HCT116 (cell line): ENCODE measurements around the gene SEPTIN2. TPM values are rescaled to one million over a fixed set of nuclear protein-coding genes. Genes with fewer than 3 reads are reported as not detected.

Experiments used
- ATAC-seq: fragments of 200-7000 bp; cut with Tn5 transposase; 2 replicates; pipeline ENCODE4 v1.9.1; 2020; ENCODE audit warnings: mild to moderate bottlenecking, moderate library complexity
- BruUV-seq: library from RNA; stranded (reverse); fragments of 400-500 nt; replicated peaks from 2 replicates; lab custom pipeline; 2021; lab: Mats Ljungman, UMichigan
- CTCF ChIA-PET: fragments of 300-600 bp; sonication (Branson Sonifier 250); formaldehyde crosslinking; loops from one replicate; lab custom pipeline; 2021; ENCODE audit warnings: antibody characterized with exemption; lab: Charles Lee
- POLR2A ChIA-PET: fragments of 300-600, 350-600 bp; sonication (Branson Sonifier 250); formaldehyde crosslinking; loops from one replicate; lab custom pipeline; 2021; ENCODE audit warnings: antibody characterized with exemption; lab: Charles Lee
- RAD21 ChIA-PET, 2 experiments: fragments of 300-600 bp; sonication (Branson Sonifier 250); formaldehyde crosslinking; loops; one replicate each; lab custom pipeline; 2023; ENCODE audit warnings: low total read pairs in 2 of 2; ENCODE audit not compliant: uncharacterized antibody in 2 of 2, unreplicated experiment in 2 of 2, low non-redundant PET in 1 of 2; lab: Charles Lee
- DNase-seq: peaks from one replicate; pipeline ENCODE4 v3.0.0-alpha.2; 2010; ENCODE audit warnings: low read depth, low spot score
- H2AFZ ChIP-seq: fragments of 200-600 bp; shearing (Covaris generic), sonication (generic); 2 replicates; pipeline ENCODE4 v1.6.1; 2017; ENCODE audit warnings: low read depth, mixed run types, mixed read lengths, antibody characterized with exemption, low read length; ENCODE audit not compliant: poor library complexity, severe bottlenecking
- H3K27ac ChIP-seq: 2 replicates; pipeline ENCODE4 v1.5.1; 2012; ENCODE audit warnings: low read depth, low read length
- H3K27me3 ChIP-seq: fragments of 200-600 bp; sonication (generic); 2 replicates; pipeline ENCODE4 v1.6.1; 2016; ENCODE audit warnings: mixed run types, low read length, mixed read lengths; ENCODE audit not compliant: insufficient read depth
- H3K36me3 ChIP-seq, 2 experiments: fragments of 200-500 bp in 1 of 2; fragments of 200-600 bp in 1 of 2; sonication (Bioruptor generic) in 1 of 2; sonication (generic) in 1 of 2; 2 replicates each; pipeline versions ENCODE4 v1.5.1 to v1.6.1; 2014 to 2016; ENCODE audit warnings: low read length in 2 of 2, inconsistent platforms in 1 of 2, mixed read lengths in 1 of 2, mixed run types in 1 of 2; ENCODE audit not compliant: insufficient read depth in 2 of 2, control insufficient read depth in 1 of 2
- H3K4me1 ChIP-seq, 2 experiments: fragments of 200-600 bp in 1 of 2; sonication (generic) in 1 of 2; 2 replicates each; pipeline versions ENCODE4 v1.5.1 to v1.6.1; 2012 to 2017; ENCODE audit warnings: low read length in 2 of 2, inconsistent platforms in 1 of 2, mild to moderate bottlenecking in 1 of 2, mixed read lengths in 1 of 2, mixed run types in 1 of 2, moderate library complexity in 1 of 2; ENCODE audit not compliant: insufficient read depth in 2 of 2, control insufficient read depth in 1 of 2
- H3K4me2 ChIP-seq: fragments of 200-600 bp; sonication (generic); 2 replicates; pipeline ENCODE4 v1.6.1; 2017; ENCODE audit warnings: mixed run types, low read length, mixed read lengths
- H3K4me3 ChIP-seq, 2 experiments: fragments of 200-600 bp in 1 of 2; sonication (generic) in 1 of 2; replicated peaks in 1 of 2; 2 replicates each; pipeline ENCODE4 v1.5.1; 2011 to 2016; ENCODE audit warnings: low read length in 2 of 2, control low read depth in 1 of 2, low read depth in 1 of 2, mild to moderate bottlenecking in 1 of 2, mixed read lengths in 1 of 2, mixed run types in 1 of 2
- H3K79me2 ChIP-seq: fragments of 200-600 bp; sonication (generic); 2 replicates; pipeline ENCODE4 v1.6.1; 2017; ENCODE audit warnings: mild to moderate bottlenecking, mixed run types, low read length, moderate library complexity, mixed read lengths; ENCODE audit not compliant: insufficient read depth
- H3K9ac ChIP-seq: fragments of 200-600 bp; sonication (generic); 2 replicates; pipeline ENCODE4 v1.6.1; 2016; ENCODE audit warnings: low read length, mixed read lengths
- H3K9me2 ChIP-seq: fragments of 200-600 bp; sonication (generic), shearing (Covaris generic); 2 replicates; pipeline ENCODE4 v1.6.1; 2017; ENCODE audit warnings: mixed run types, mild to moderate bottlenecking, moderate library complexity; ENCODE audit not compliant: insufficient read depth
- H3K9me3 ChIP-seq, 2 experiments: fragments of 200-500 bp in 1 of 2; fragments of 200-600 bp in 1 of 2; sonication (Bioruptor generic) in 1 of 2; sonication (generic) in 1 of 2; 2 replicates each; pipeline ENCODE4 v1.6.1; 2014 to 2017; ENCODE audit warnings: low read length in 2 of 2, mixed read lengths in 2 of 2, inconsistent platforms in 1 of 2, low read depth in 1 of 2, mild to moderate bottlenecking in 1 of 2, mixed run types in 1 of 2, moderate library complexity in 1 of 2; ENCODE audit not compliant: control insufficient read depth in 1 of 2, insufficient read depth in 1 of 2
- H4K20me1 ChIP-seq: fragments of 200-600 bp; sonication (generic), shearing (Covaris generic); 2 replicates; pipeline ENCODE4 v1.6.1; 2017; ENCODE audit warnings: mixed run types, mild to moderate bottlenecking, moderate library complexity; ENCODE audit not compliant: insufficient read depth
- ATF3 ChIP-seq: IDR thresholded peaks from 2 replicates; pipeline ENCODE4 v1.6.1; 2012
- CBX3 ChIP-seq: IDR thresholded peaks from 2 replicates; pipeline ENCODE4 v1.6.1; 2012; ENCODE audit warnings: low read depth
- CEBPB ChIP-seq: IDR thresholded peaks from 2 replicates; pipeline ENCODE4 v1.6.1; 2012; ENCODE audit warnings: low read depth
- CTCF ChIP-seq, 3 experiments: fragments of 200-600 bp in 1 of 3; sonication (generic) in 1 of 3; IDR thresholded peaks in 2 of 3; conservative IDR thresholded peaks in 1 of 3; 2 replicates each; pipeline ENCODE4 v1.5.1; 2012 to 2017; ENCODE audit warnings: low read depth in 2 of 3, low read length in 2 of 3, antibody characterized with exemption in 1 of 3, borderline replicate concordance in 1 of 3, control low read depth in 1 of 3, mild to moderate bottlenecking in 1 of 3, mixed read lengths in 1 of 3, mixed run types in 1 of 3, moderate library complexity in 1 of 3; ENCODE audit not compliant: insufficient read depth in 1 of 3
- EGR1 ChIP-seq: IDR thresholded peaks from 2 replicates; pipeline ENCODE4 v1.6.1; 2012; ENCODE audit warnings: low read depth
- ELF1 ChIP-seq: IDR thresholded peaks from 2 replicates; pipeline ENCODE4 v1.6.1; 2012; ENCODE audit warnings: low read depth, borderline replicate concordance
- EZH2 ChIP-seq: fragments of 200-600 bp; sonication (generic); IDR thresholded peaks from 2 replicates; pipeline ENCODE4 v1.6.1; 2017; ENCODE audit warnings: antibody characterized with exemption, mixed run types
- EZH2phosphoT487 ChIP-seq: fragments of 200-600 bp; IDR thresholded peaks from 2 replicates; pipeline ENCODE4 v1.6.1; 2018; ENCODE audit warnings: antibody characterized with exemption, borderline replicate concordance
- FOSL1 ChIP-seq: IDR thresholded peaks from 2 replicates; pipeline ENCODE4 v1.6.1; 2012; ENCODE audit warnings: low read depth
- JUND ChIP-seq: IDR thresholded peaks from 2 replicates; pipeline ENCODE4 v1.6.1; 2012
- MAX ChIP-seq: IDR thresholded peaks from 2 replicates; pipeline ENCODE4 v1.6.1; 2012
- POLR2A ChIP-seq: IDR thresholded peaks from 2 replicates; pipeline ENCODE4 v1.7.0; 2011; ENCODE audit warnings: borderline replicate concordance; ENCODE audit not compliant: insufficient read depth, insufficient read length; ENCODE audit errors: extremely low read depth
- POLR2AphosphoS5 ChIP-seq: IDR thresholded peaks from 2 replicates; pipeline ENCODE4 v1.6.1; 2011; ENCODE audit warnings: mild to moderate bottlenecking, low read depth, low read length, moderate library complexity
- RAD21 ChIP-seq: IDR thresholded peaks from 2 replicates; pipeline ENCODE4 v1.6.1; 2012; ENCODE audit warnings: low read depth, mild to moderate bottlenecking
- REST ChIP-seq: IDR thresholded peaks from 2 replicates; pipeline ENCODE4 v1.6.1; 2012; ENCODE audit warnings: low read depth
- SIN3A ChIP-seq: IDR thresholded peaks from 2 replicates; pipeline ENCODE4 v1.6.1; 2012; ENCODE audit warnings: low read depth
- SP1 ChIP-seq: IDR thresholded peaks from 2 replicates; pipeline ENCODE4 v1.6.1; 2012; ENCODE audit warnings: low read depth
- SRF ChIP-seq: IDR thresholded peaks from 2 replicates; pipeline ENCODE4 v1.6.1; 2012; ENCODE audit warnings: low read depth
- TCF7L2 ChIP-seq: IDR thresholded peaks from 2 replicates; pipeline ENCODE4 v1.7.0; 2011; ENCODE audit warnings: borderline replicate concordance, inconsistent platforms; ENCODE audit not compliant: insufficient read depth, insufficient read length; ENCODE audit errors: extremely low read depth
- YY1 ChIP-seq: IDR thresholded peaks from 2 replicates; pipeline ENCODE4 v1.6.1; 2011; ENCODE audit warnings: low read length, low read depth, moderate library complexity, mild to moderate bottlenecking; ENCODE audit not compliant: insufficient replicate concordance; ENCODE audit errors: extremely low read depth
- ZFX ChIP-seq: fragments of 450-650 bp; IDR thresholded peaks from 2 replicates; pipeline ENCODE4 v1.6.1; 2017
- ZNF274 ChIP-seq: fragments of 200-500 bp; sonication (Bioruptor generic); IDR thresholded peaks from 2 replicates; pipeline ENCODE4 v1.6.1; 2014; ENCODE audit warnings: mild to moderate bottlenecking, low read depth, low read length, inconsistent platforms
- intact Hi-C: fragments of 100-400 bp; cut with micrococcal nuclease; formaldehyde crosslinking; loops from 2 replicates; pipeline ENCODE4 v1.10.0; 2022
- total RNA-seq: library from RNA; stranded (reverse); gene quantifications from one replicate; pipeline ENCODE4 v1.2.1, GENCODE V29; 2021; ENCODE audit not compliant: unreplicated experiment

The SEPTIN2 gene
- total RNA-seq, 1 experiment from 2014 or later = 317 TPM

- H4K20me1 ChIP-seq = peaks cover 3% of the 10 kb centered on the region; the same call in 1 of the 2 replicates
- no peaks in the 10 kb centered on the region for H3K27me3 ChIP-seq
- no peaks in the 10 kb centered on the region for H3K9me3 ChIP-seq
- POLR2A ChIA-PET = interaction anchor here (0.6 kb wide), 1 partner anchor 242 kb away, joined by 3 read pairs; no protein-coding TSS in a partner anchor
- peaks cover 6 to 23% of the 10 kb centered on the region in 2 experiments; a peak in 3 of 4 replicates for H3K36me3 ChIP-seq
- intact Hi-C loops = loop anchor here (2.0 to 5.0 kb wide), 6 partner anchors 41 to 526 kb away; partner anchors contain the start of genes ATG4B, BOK, HDLBP and ING5
- H3K4me2 ChIP-seq = peak within 1 kb of the TSS; percentile 94
- peaks cover 17 to 22% of the 10 kb centered on the region in 2 experiments for H3K4me1 ChIP-seq
- DNase-seq (peak; percentile 94), ATAC-seq (peak; percentile 87)
- no TSS peak for BruUV-seq
- RAD21 ChIA-PET = no interaction called here
- H3K79me2 ChIP-seq = peaks cover 49% of the 10 kb centered on the region
- peak within 1 kb of the TSS; percentile 65 for H3K27ac ChIP-seq
- CTCF ChIA-PET = interaction anchor here (1.0 kb wide), 1 partner anchor 35 kb away, joined by 3 read pairs; no protein-coding TSS in a partner anchor
- peak within 1 kb of the TSS; percentile 85 for H3K9ac ChIP-seq
- no peaks in the 10 kb centered on the region for H3K9me2 ChIP-seq
- peak within 1 kb of the TSS; percentile 87 to 89 for H3K4me3 ChIP-seq
- no peak within 1 kb of the TSS for H2AFZ ChIP-seq
- TF ChIP-seq FOSL1 = no peak
- TF ChIP-seq ATF3 = no peak
- TF ChIP-seq ZNF274 = no peak
- peak; percentile 69 for TF ChIP-seq SP1
- TF ChIP-seq JUND = no peak
- TF ChIP-seq SIN3A = 0 out of 2 replicates have a peak, but pooled peaks have one; percentile 15
- no peak for TF ChIP-seq CEBPB
- TF ChIP-seq ELF1 = no peak
- TF ChIP-seq MAX = 0 out of 2 replicates have a peak, but pooled peaks have one; percentile 19
- TF ChIP-seq SRF = no peak
- no peak for TF ChIP-seq CBX3
- TF ChIP-seq EZH2 = no peak
- no peak for TF ChIP-seq REST
- peak; percentile 67 for TF ChIP-seq EGR1
- TF ChIP-seq EZH2phosphoT487 = no peak
- TF ChIP-seq RAD21 = no peak
- TF ChIP-seq YY1 = no peak
- no peak for TF ChIP-seq CTCF (IDR thresholded peaks at IDR 0.05 in 2 of 3, conservative IDR thresholded peaks at IDR 0.05 in 1 of 3; ENCODE audit: borderline replicate concordance in 1 of 3, insufficient read depth in 1 of 3, low read depth in 2 of 3, low read length in 2 of 3)
- TF ChIP-seq POLR2AphosphoS5 = peak; percentile 89
- no peak for TF ChIP-seq POLR2A
- TF ChIP-seq ZFX = peak; percentile 90
- TF ChIP-seq TCF7L2 = no peak
Observed at GRCh38 chr2:241355983-241356870, 40.5 kb downstream of the SEPTIN2 start, which contains the start of gene FARP2. TSS of gene FARP2 (plus strand) at chr2:241356285. CDS start at chr2:241373108, 16,823 bp downstream.
